ENCODE measurements around the gene ENOSF1.

Gene ENOSF1

DNA sequence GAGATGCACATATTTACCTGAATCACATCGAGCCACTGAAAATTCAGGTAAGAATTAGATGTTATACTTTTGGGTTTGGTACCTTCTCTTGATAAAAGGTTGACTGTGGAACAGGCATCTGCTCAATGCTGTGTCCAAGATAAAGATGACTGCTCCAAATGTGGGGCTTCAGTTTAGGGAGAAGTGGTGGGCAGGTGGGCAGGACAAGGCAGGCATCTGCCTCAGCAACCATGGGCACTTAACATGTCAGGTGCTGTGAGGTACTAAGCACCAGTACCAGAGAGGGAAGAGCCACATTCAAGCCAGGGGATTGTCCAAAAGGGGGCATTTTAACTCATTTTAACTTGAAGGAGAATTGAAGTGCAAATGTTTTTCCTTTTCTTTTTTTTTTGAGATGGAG is 41.0 kb downstream of the ENOSF1 start:
- no peak for DNase-seq

DNA sequence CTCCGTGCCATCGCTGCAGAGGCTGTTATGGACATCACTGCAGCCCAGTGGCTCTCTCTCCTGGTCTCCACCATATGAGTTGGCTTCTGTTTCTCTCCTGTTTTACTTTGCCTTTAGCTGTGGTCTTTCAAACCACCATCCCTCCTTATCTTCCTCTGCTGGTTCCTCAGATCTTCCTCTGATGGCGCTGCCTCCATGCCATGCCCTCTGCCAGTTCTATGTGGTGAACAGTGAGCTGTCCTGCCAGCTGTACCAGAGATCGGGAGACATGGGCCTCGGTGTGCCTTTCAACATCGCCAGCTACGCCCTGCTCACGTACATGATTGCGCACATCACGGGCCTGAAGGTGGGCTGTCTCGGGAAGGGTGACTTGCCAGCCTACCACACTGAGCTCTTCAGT is 41.9 kb downstream of the ENOSF1 start:
- no peak for DNase-seq

DNA sequence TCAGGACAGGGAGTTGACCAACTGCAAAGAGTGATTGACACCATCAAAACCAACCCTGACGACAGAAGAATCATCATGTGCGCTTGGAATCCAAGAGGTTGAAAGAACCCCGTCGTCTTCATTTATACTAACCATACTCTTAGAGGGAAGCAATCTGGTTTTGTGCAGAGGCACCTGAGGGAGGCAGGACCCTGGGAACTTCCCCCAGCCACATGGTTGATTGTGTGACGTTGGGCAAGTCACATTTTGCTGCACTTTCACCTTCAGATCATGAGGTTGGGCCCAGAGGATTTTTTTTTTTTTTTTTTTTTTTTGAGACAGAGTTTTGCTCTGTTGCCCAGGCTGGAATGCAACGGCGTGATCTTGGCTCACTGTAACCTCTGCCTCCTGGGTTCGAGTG is 43.4 kb downstream of the ENOSF1 start:
- no peak for DNase-seq

DNA sequence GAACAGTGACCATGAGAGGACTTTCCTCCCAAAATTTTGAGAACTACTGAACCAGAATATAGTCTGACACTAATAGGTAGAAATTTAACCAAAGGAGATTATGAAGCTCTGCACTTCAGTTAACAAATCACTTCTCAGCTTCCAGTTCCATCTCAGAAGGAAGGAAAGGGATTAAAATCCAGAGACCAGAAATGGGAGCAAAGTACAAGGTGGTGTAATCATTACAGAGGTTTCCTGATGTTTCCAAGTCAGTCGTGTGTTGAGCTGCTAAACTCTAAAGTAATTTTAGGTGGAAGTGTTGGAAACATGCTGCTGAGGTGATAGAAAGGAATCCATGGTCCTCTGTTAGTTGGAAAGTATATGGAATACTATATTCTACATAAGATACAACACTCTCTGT is 44.2 kb downstream of the ENOSF1 start:
- DNase-seq = no peak

DNA sequence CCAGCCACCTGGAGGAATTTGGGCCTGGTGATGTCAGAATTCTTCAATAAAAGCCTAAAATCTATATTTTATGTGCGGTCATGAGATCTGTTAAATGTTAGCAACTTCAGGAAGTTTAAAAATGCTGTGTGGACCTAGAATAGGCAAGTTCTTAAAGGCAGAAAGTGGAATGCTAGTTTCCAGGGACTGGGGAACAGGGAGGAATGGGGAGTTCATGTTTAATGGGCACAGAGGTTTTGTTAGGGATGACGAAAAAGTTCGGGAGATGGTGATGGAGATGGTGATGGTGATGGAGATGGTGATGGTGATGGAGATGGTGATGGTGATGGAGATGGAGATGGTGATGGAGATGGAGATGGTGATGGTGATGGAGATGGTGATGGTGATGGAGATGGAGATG is 45.8 kb downstream of the ENOSF1 start:
- no peak for DNase-seq

DNA sequence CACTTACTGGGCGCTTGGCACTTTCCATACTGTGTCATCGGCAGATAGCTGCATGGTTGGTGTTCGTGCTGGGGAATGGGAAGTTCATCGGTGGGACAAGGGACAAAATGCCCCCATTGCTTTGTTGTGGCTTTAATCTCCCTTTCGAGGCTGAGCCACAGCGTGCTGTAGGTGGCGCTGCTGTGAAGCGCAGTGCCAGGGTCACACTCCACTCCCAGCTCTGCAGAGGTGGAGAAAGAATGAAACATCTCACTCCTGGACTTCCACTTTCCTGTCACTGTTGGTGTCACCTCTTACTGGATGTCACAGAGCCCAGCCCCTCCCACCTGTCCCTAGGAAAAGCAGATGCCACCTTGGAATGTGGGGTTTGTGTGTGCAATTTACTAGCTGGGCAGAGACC is 46.3 kb downstream of the ENOSF1 start:
- DNase-seq = no peak

DNA sequence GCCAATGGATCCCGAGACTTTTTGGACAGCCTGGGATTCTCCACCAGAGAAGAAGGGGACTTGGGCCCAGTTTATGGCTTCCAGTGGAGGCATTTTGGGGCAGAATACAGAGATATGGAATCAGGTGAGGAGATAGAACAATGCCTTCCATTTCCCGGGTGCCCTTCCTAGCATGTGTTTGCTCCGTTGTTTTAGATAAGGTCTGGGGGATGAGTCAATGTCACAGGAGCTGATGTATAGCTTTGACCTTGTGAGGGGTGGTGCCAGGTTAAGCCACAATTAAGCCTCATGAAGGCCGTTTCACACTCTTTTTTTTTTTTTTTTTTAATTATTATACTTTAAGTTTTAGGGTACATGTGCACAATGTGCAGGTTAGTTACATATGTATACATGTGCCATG is 50.2 kb downstream of the ENOSF1 start:
- no peak for DNase-seq

DNA sequence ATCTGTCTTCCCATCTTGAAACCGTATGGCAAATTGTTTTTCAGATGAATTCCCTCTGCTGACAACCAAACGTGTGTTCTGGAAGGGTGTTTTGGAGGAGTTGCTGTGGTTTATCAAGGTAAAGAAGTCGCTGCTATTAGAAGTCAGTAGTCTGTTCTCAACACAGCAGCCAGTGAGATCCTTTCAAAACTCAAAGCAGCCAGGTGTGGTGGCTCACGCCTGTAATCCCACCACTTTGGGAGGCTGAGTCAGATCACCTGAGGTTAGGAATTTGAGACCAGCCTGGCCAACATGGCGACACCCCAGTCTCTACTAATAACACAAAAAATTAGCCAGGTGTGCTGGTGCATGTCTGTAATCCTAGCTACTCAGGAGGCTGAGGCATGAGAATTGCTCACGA is 52.8 kb downstream of the ENOSF1 start:
- DNase-seq = no peak

DNA sequence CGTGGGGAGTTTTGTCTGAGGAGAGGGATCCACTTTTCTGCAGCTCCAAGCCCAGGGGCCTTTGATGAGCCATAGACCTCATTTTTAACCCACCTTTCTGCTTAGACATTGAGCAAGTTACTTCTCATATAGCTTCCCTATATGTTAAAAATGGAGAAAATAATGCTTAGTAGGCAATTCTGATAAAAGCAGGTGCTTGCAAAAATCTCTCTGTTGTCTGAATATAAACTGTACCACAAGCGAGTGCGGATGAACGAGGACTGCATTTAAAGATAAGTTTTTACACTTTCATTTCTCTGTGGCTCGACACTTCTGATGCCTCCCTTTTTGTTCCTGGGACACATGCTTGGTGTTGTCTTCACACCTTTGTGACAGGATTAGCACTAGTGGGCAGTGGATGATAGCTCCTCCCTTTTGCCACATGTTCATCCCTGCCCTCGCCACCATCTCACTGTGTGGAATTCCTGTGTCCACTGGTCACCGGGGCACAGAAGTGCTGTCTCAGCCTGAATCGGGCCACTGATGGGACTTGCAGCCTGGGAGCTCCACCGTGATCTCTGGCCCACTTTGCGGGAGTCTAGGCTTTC is 53.4 kb downstream of the ENOSF1 start:
- DNase-seq = no peak

DNA sequence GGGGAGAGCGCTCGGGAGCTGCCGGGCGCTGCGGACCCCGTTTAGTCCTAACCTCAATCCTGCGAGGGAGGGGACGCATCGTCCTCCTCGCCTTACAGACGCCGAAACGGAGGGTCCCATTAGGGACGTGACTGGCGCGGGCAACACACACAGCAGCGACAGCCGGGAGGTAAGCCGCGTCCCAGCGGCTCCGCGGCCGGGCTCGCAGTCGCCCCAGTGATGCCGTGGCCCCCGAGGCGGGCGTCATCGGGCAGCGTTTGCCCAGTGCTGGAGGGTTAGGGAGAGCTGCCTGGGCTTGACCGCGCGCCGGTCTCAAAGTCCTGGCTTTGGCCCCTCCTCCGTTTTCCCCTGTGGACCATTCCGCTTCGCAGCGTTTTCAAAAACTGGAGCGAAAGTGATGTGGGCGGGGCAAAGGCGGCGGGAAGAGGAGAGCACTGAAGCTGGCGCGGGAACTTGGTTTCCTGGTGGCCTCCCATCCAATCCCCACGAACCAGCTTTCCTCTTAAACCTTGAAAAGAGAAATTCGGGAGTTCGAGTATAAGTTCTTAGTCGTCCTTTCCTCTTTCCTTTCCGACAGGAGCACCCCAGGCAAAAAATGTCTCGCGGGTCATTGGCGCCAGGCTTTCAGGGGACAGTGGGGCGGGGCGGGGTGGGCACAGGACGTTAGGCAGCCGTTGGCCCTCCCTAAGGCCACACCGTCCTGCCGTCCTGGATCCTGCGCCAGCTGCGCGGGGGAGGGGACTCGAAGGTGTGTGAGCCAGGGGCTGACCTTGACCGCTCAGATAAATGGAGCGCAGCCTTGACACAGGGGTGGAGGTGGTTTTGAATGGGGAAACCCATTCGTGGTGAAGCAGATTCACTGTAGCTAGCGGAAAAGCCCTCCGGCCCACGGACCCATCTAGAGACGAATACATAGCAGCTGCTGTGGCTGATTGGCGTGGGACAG is 54.2 kb downstream of the ENOSF1 start:
- peak; percentile 76 to 77 for DNase-seq

DNA sequence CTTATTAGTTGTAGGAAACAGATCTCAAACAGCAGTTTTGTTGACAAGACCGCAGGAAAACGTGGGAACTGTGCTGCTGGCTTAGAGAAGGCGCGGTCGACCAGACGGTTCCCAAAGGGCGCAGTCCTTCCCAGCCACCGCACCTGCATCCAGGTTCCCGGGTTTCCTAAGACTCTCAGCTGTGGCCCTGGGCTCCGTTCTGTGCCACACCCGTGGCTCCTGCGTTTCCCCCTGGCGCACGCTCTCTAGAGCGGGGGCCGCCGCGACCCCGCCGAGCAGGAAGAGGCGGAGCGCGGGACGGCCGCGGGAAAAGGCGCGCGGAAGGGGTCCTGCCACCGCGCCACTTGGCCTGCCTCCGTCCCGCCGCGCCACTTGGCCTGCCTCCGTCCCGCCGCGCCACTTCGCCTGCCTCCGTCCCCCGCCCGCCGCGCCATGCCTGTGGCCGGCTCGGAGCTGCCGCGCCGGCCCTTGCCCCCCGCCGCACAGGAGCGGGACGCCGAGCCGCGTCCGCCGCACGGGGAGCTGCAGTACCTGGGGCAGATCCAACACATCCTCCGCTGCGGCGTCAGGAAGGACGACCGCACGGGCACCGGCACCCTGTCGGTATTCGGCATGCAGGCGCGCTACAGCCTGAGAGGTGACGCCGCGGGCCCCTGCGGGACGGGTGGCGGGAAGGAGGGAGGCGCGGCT is 55.0 kb downstream of the ENOSF1 start, which contains the start of gene TYMS:
TYMS (plus strand) TSS at position 343 of the 690 bp plus-strand sequence; CDS start at position 433, 90 bp downstream.
- peak in 1 of 2 donors; percentile 37 for DNase-seq

DNA sequence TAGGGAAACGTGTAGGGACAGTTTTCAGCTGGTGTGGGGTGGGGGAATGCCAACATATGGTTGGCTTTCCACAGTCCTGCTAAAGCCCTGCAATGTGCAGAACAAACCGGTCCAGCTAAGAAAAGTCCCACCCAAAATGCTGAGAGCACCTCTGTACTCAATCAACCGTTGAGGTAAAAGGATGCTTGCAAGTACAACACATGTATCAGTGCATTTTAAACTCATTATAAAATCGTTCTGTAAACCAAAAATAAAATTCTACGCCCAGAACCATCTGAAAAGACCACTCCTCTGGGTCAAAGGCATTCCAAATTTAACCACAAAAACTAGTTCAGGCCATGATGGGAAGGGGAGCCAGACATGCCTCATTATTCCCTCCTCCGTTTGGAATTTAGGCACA is 57.0 kb downstream of the ENOSF1 start:
- no peak for DNase-seq

DNA sequence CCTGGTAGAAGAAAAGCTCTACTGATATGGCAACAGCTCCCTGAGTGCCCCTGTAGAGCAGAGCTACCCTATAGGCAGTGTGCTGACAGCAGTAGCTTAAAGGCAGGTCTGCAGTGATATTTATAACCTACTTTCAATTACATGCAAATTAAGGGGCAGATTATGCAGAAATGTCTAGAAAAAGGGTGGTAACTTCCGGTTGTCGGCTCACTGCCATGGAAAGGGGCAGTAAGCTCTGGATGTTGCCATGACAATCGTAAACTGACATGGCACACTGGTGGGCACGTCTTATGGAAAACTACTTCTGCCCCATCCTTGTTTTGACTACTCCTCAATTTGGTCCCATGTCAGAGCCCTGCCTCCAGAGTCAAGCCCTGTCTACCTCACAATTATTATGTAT is 57.8 kb downstream of the ENOSF1 start:
- no peak for DNase-seq

DNA sequence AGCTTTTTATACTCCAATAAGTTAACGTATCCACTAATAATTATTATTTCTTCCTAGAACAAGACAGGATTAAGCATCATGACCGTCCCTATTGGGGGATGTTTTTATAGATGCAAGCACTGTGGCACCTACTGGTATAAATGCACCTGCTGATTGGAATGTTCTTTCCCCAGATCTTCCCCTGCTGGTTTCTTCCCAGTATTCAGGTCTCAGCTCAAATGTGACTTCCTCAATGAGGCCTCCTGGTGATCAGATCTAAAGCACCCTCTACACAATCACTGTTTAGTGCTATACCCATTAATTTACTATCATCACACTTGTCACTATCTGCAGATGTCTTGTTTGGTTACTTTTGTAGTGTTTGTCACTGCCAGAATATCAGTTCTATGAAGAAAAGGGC is 58.9 kb downstream of the ENOSF1 start:
- no peak for DNase-seq

DNA sequence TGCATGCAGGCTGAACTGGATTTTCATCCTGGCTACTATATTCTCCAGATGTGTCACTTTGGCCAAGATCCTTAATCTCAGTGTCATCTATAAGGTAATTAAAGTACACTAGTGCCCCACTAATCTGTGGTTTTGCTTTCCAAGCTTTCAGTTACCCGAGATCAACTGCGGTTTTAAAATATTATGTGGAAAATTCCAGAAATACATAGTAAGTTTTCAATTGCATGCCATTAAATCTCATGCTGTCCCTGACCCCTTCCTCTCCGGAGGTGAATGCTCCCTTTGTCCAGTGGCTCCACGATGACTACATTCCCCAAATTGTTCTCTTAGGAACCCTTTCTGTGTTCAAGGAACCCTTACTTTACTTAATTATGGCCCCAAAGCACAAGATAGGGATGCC is 60.3 kb downstream of the ENOSF1 start:
- no peak for DNase-seq

DNA sequence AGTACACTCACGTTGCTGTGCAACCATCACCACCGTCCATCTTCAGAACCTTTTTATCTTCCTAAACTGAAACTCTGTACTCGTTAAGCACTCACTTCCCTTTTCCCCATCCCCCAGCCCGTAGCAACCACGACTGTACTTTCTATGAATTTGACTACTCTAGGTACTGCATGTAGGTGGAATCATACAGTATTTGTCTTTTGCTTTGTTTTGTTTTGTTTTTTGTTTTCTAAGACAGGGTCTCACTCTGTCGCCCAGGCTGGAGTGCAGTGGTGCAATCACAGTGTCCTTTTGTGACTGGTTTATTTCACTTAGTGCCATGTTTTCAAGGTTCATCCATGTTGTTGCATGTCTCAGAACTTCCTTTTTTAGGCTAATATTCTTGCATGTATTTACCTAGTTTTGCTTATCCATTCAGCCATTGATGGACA is 62.0 kb downstream of the ENOSF1 start:
- DNase-seq = no peak

DNA sequence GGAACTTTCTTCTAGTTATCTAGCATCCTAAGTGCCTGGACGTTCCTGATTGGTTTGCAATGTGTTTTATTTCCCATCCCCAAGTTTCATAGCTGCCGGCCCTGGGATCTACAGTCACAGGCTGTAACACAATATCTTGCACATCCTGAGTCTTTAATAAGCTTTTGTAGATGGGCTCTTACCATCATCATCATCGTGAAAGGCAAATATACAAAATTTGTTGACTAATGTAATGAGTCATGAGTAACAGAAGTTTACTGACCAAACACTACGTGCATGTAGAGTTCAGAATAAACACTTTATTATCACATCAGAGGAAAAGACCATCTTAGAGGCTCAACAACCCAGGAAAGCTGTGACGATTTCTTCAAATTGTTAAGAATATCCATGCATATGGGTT is 63.1 kb downstream of the ENOSF1 start:
- no peak for DNase-seq

DNA sequence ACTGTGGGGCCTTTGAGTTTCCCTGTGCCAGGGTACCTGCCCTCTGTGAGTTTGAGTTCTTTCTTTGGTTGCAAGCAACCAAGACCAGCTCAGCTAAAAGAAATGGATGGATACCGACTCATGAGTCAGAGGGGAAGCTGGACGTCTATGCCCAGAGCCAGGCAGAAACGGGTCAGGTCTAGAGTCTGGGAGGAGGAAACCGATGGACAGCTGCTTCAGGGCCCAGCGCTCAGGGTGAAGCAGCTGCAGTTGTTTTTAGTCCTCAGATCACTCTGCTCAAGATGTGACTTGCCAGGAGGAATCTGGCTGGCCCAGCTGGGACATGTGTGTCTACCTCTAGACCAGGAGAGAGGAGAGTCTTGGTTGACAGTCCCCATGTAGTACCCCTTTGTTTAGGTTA is 65.1 kb downstream of the ENOSF1 start:
- no peak for DNase-seq

DNA sequence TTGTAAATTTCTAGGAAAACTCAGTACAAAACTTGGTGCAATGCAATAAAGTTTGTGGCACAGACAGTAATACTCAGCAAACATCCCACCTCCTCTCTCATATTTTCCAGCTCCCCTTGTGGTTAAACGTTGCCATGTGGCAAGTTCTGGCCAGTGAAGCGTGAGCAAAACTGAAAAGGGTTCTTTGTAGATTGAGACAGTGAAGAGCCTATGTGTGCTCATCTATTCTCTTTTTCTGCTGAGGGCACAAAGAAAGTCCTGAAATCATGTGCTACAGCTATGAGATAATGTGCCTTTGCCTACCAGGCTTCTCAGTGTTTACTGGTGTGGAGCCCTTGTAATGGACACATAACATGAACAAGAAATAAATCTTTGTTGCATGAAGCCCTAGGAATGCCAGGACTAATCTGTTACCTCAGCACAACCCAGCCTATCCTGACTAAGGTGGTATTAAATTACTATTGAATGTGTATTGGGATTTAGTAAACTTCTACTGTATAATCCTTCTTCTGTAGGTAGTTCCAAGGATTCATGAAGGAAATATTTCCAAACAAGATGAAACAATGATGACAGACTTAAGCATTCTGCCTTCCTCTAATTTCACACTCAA is 67.9 kb downstream of the ENOSF1 start:
- peak; percentile 47 to 95 for DNase-seq

DNA sequence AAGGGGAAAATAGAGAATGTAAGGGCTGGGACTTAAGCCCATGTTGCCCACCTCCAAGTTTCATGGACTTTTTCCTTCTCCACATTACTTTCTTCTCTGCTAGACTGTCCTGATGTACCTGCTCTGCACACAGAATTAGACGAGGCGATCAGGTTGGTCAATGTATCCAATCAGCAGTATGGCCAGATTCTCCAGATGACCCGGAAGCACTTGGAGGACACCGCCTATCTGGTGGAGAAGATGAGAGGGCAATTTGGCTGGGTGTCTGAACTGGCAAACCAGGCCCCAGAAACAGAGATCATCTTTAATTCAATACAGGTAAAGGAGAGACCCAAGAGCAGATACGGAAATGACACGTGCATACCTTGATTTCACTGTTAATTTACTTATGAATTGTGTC is 71.2 kb downstream of the ENOSF1 start:
- no peak for DNase-seq

DNA sequence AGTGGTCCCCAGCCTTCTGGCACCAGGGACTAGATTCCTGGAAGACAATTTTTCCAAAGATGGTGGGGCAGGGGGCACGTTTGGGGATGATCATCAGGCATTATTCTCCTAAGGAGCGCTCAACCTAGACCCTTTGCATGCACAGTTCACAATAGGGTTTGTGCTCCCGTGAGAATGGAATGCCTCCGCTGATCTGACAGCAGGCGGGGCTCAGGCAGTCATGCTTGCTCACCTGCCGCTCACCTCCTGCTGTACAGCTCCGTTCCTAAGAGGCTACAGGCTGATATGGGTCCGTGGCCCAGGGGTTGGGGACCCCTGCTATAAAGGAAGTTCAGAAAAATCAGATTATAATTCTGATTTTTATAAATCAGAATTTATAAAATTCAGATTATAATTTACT is 77.3 kb downstream of the ENOSF1 start:
- DNase-seq = no peak

DNA sequence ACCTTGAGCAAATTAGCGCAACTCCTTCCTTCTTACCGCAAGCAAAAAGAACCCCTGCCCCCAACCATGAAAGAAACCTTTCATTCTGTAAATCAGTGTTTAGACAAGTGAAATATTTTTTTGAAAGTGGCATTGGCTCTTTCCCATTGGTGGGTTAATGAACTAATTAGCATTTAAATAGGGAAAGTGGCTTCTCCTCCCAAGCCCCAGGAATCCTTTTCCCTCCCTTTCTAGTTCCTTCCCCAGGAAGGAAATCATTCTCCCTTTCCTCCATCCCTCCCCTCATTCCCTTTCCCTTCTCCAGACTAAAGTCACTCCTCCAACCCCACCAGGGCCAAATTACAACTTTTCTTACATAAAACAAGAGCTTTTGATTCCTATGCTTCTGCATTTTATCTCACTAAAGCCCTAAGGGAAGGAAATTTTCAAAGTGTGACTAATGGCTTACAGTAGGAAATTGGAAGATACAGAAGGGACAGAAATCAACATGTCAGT is 77.8 kb downstream of the ENOSF1 start:
- DNase-seq = no peak

DNA sequence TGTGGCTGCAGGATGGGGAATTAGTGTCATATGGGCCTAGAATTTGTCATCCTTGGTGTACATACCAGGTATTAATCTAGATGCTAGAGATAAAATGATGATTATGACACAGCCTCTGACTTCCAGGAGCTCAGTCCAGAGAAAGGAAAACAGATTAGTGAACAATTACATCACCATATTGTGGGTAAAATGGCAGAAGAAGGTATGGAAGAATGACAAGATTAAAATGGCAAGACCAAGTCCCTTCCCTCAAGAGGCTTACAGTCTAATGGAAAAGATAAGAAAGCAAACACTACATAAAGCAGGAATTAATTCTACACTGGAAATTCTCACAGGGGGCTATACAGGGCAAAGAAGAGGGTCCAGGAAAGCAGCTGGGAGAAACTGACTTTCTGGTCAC is 80.9 kb downstream of the ENOSF1 start:
- DNase-seq = no peak
